Ovary (tissue), 3 donors: ENCODE data around the gene ITGA6.
A peak's percentile ranks its signal among the peaks of the same experiment; 100 is the strongest.

Source experiments
- EP300 ChIP-seq: sonication (generic); formaldehyde crosslinking; IDR thresholded peaks from one replicate; pipeline ENCODE4 v1.6.1; 2017; ENCODE audit warnings: antibody characterized with exemption
- POLR2A ChIP-seq: fragments of 450-650 bp; IDR thresholded peaks from one replicate; pipeline ENCODE4 v1.6.1; 2017; ENCODE audit warnings: antibody characterized with exemption, mild to moderate bottlenecking, moderate library complexity
- TF ChIP-seq, protein P1 (sequence below), 3 donors: fragments of 450-650 bp in 2 of 3; fragments of 200-600 bp in 1 of 3; IDR thresholded peaks; one replicate each; pipeline versions ENCODE4 v1.5.1 to v1.8.0; 2016 to 2022; ENCODE audit warnings: antibody characterized with exemption in 3 of 3, mild to moderate bottlenecking in 1 of 3
- donor health status: DM: no; HTN: no; CAD: no.

DNA sequence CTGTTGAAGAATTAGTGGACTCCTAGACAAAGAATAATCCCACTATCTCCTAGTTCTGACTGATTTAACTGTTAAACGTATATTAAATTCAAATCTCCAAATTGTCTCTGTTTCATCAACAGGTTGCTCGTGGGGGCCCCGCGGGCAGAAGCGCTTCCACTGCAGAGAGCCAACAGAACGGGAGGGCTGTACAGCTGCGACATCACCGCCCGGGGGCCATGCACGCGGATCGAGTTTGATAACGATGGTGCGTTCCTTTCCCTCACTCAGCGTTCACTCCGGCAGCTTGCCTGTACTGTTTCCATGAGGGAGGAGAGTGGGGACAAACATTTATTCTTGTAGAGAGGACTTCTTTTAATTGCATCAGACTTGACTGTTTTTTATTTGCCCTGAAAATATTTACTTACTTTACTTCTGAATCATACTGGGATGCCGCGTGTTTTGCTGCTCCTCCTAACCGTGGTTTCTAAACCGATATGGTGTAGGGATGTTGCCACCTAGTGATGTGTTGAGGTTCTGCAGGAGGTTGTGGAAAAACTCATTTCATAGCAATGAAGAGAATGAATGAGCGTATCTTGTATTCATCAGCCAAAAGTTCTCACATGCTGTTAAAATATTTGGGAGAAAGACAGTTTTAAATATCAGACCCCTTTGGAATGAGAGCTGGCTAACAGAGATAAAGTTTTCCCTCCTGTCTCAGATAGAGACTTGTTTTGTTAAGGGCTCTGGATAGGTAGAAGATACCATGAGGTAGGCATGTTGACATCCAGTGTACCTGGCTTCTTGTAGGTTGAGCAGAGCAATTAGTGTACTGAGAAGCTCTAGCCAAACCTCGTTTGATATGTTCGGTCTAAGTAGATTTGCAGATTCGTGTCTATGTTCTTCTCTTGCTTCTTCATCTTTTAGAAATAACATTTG is 38.3 kb downstream of the ITGA6 start:
- TF ChIP-seq EP300, result no peak
- TF ChIP-seq, protein P1, sequence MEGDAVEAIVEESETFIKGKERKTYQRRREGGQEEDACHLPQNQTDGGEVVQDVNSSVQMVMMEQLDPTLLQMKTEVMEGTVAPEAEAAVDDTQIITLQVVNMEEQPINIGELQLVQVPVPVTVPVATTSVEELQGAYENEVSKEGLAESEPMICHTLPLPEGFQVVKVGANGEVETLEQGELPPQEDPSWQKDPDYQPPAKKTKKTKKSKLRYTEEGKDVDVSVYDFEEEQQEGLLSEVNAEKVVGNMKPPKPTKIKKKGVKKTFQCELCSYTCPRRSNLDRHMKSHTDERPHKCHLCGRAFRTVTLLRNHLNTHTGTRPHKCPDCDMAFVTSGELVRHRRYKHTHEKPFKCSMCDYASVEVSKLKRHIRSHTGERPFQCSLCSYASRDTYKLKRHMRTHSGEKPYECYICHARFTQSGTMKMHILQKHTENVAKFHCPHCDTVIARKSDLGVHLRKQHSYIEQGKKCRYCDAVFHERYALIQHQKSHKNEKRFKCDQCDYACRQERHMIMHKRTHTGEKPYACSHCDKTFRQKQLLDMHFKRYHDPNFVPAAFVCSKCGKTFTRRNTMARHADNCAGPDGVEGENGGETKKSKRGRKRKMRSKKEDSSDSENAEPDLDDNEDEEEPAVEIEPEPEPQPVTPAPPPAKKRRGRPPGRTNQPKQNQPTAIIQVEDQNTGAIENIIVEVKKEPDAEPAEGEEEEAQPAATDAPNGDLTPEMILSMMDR (IDR thresholded peaks at IDR 0.05), result peak; percentile 74 to 81 (median 76)
- TF ChIP-seq POLR2A, result no peak
